IMR-90 (cell line): Measurements from ENCODE around the gene FOXO6. TPM values are rescaled to one million over a fixed set of nuclear protein-coding genes. Genes with fewer than 3 reads are reported as not detected.

Experiments
- ATAC-seq: fragments of 200-7000 bp; cut with Tn5 transposase; 2 replicates; pipeline ENCODE4 v1.9.1; 2020; ENCODE audit warnings: low read depth, mild to moderate bottlenecking, moderate library complexity
- BruUV-seq: library from RNA; stranded (reverse); fragments of 400-500 nt; replicated peaks from 2 replicates; lab custom pipeline; 2021; lab: Mats Ljungman, UMichigan
- CTCF ChIA-PET: fragments of 300-600 bp; formaldehyde crosslinking; extraction: SDS; loops from one replicate; lab custom pipeline; 2021; ENCODE audit warnings: antibody characterized with exemption; lab: Yijun Ruan, JAX
- POLR2A ChIA-PET: fragments of 300-600 bp; sonication (Branson Sonifier 250); formaldehyde crosslinking; loops from one replicate; lab custom pipeline; 2022; ENCODE audit warnings: antibody characterized with exemption; ENCODE audit not compliant: unreplicated experiment; lab: Charles Lee
- DNase-seq: peaks from one replicate; pipeline ENCODE4 v3.0.0; 2013
- H2AFZ ChIP-seq: replicated peaks from 2 replicates; pipeline ENCODE3; 2013; ENCODE audit warnings: low read length, mild to moderate bottlenecking; ENCODE audit not compliant: poor library complexity
- H2AK5ac ChIP-seq: 2 replicates; pipeline ENCODE4 v1.6.1; 2013; ENCODE audit warnings: low read depth, low read length, inconsistent platforms
- H2AK9ac ChIP-seq: replicated peaks from 2 replicates; pipeline ENCODE3; 2013; ENCODE audit warnings: mild to moderate bottlenecking, low read depth, low read length, moderate library complexity; ENCODE audit not compliant: poor library complexity
- H2BK120ac ChIP-seq: 2 replicates; pipeline ENCODE4 v1.6.1; 2013; ENCODE audit warnings: low read depth, low read length, inconsistent platforms
- H2BK15ac ChIP-seq: 3 replicates; pipeline ENCODE4 v1.6.1; 2013; ENCODE audit warnings: low read depth, low read length, inconsistent platforms
- H2BK20ac ChIP-seq: 2 replicates; pipeline ENCODE4 v1.6.1; 2013; ENCODE audit warnings: low read depth, mild to moderate bottlenecking, inconsistent platforms, low read length, moderate library complexity
- H2BK5ac ChIP-seq: 2 replicates; pipeline ENCODE4 v1.6.1; 2013; ENCODE audit warnings: mild to moderate bottlenecking, low read depth, low read length, inconsistent platforms; ENCODE audit not compliant: poor library complexity, severe bottlenecking
- H3K14ac ChIP-seq: replicated peaks from 2 replicates; pipeline ENCODE4 v1.6.1; 2013; ENCODE audit warnings: low read depth, low read length, inconsistent platforms
- H3K18ac ChIP-seq: 2 replicates; pipeline ENCODE4 v1.6.1; 2013; ENCODE audit warnings: low read depth, low read length, control low read depth
- H3K23ac ChIP-seq: 2 replicates; pipeline ENCODE4 v1.6.1; 2013; ENCODE audit warnings: low read depth, low read length, inconsistent platforms
- H3K27ac ChIP-seq: 2 replicates; pipeline ENCODE4 v1.5.1; 2013; ENCODE audit warnings: mild to moderate bottlenecking, control low read depth, low read length; ENCODE audit not compliant: insufficient read depth
- H3K27me3 ChIP-seq: 2 replicates; pipeline ENCODE4 v1.6.1; 2013; ENCODE audit warnings: low read length; ENCODE audit not compliant: control insufficient read depth, insufficient read depth
- H3K36me3 ChIP-seq: 2 replicates; pipeline ENCODE4 v1.6.1; 2013; ENCODE audit warnings: low read length, mixed read lengths; ENCODE audit not compliant: control insufficient read depth, insufficient read depth
- H3K4ac ChIP-seq: 2 replicates; pipeline ENCODE4 v1.6.1; 2013; ENCODE audit warnings: low read depth, low read length, inconsistent platforms
- H3K4me1 ChIP-seq: 2 replicates; pipeline ENCODE4 v1.6.1; 2013; ENCODE audit warnings: low read length, mixed read lengths; ENCODE audit not compliant: control insufficient read depth, insufficient read depth
- H3K4me2 ChIP-seq: 2 replicates; pipeline ENCODE4 v1.6.1; 2013; ENCODE audit warnings: low read depth, mild to moderate bottlenecking, control low read depth, low read length, moderate library complexity
- H3K4me3 ChIP-seq: 2 replicates; pipeline ENCODE4 v1.5.1; 2013; ENCODE audit warnings: low read depth, mild to moderate bottlenecking, control low read depth, low read length, moderate library complexity; ENCODE audit not compliant: insufficient read depth
- H3K56ac ChIP-seq: 2 replicates; pipeline ENCODE4 v1.6.1; 2013; ENCODE audit warnings: low read length, inconsistent platforms; ENCODE audit not compliant: insufficient read depth; ENCODE audit errors: extremely low read depth
- H3K79me1 ChIP-seq, 2 experiments: 2 replicates each; pipeline ENCODE4 v1.6.1; 2013; ENCODE audit warnings: low read length in 2 of 2, inconsistent platforms in 1 of 2, low read depth in 1 of 2
- H3K9ac ChIP-seq: 2 replicates; pipeline ENCODE4 v1.6.1; 2013; ENCODE audit warnings: low read depth, low read length, control low read depth
- H3K9me1 ChIP-seq: 2 replicates; pipeline ENCODE4 v1.6.1; 2013; ENCODE audit warnings: low read length, inconsistent platforms; ENCODE audit not compliant: insufficient read depth
- H3K9me3 ChIP-seq: 2 replicates; pipeline ENCODE4 v1.6.1; 2013; ENCODE audit warnings: low read length; ENCODE audit not compliant: control insufficient read depth, insufficient read depth
- H4K20me1 ChIP-seq: 2 replicates; pipeline ENCODE4 v1.6.1; 2013; ENCODE audit warnings: low read length, inconsistent platforms; ENCODE audit not compliant: insufficient read depth
- H4K5ac ChIP-seq: 2 replicates; pipeline ENCODE4 v1.6.1; 2013; ENCODE audit warnings: mild to moderate bottlenecking, low read depth, low read length, control low read depth
- H4K8ac ChIP-seq, 2 experiments: 2 replicates each; pipeline ENCODE4 v1.6.1; 2013; ENCODE audit warnings: low read depth in 2 of 2, low read length in 2 of 2, control low read depth in 1 of 2, inconsistent platforms in 1 of 2
- H4K91ac ChIP-seq: 2 replicates; pipeline ENCODE4 v1.6.1; 2013; ENCODE audit warnings: low read depth, low read length, inconsistent platforms; ENCODE audit not compliant: insufficient read depth
- CEBPB ChIP-seq: IDR thresholded peaks from 2 replicates; pipeline ENCODE4 v1.6.1; 2012; ENCODE audit warnings: low read depth, low read length, improper control_type of control experiment
- FOS ChIP-seq: fragments of 150-350 bp; IDR thresholded peaks from 2 replicates; pipeline ENCODE4 v1.6.1; 2016; ENCODE audit warnings: low read depth, low read length
- MAZ ChIP-seq: IDR thresholded peaks from 2 replicates; pipeline ENCODE4 v1.6.1; 2012; ENCODE audit warnings: low read depth, mild to moderate bottlenecking, low read length, improper control_type of control experiment, moderate library complexity, borderline replicate concordance
- MXI1 ChIP-seq: IDR thresholded peaks from 2 replicates; pipeline ENCODE4 v1.6.1; 2012; ENCODE audit warnings: low read depth, mild to moderate bottlenecking, low read length, moderate library complexity, borderline replicate concordance
- POLR2A ChIP-seq: IDR thresholded peaks from 2 replicates; pipeline ENCODE4 v1.6.1; 2012; ENCODE audit warnings: mild to moderate bottlenecking, low read depth, low read length
- RAD21 ChIP-seq: IDR thresholded peaks from 2 replicates; pipeline ENCODE4 v1.6.1; 2012; ENCODE audit warnings: low read length, improper control_type of control experiment
- SMC3 ChIP-seq: fragments of 150-350 bp; IDR thresholded peaks from 2 replicates; pipeline ENCODE4 v1.6.1; 2016; ENCODE audit warnings: low read depth, mild to moderate bottlenecking, antibody characterized with exemption, low read length, moderate library complexity
- WGBS, 2 experiments: methylation state at CpG; one replicate each; pipeline versions ENCODE4 v1.1.5 to v1.1.7; 2013; ENCODE audit warnings: missing lambda C conversion rate in 2 of 2; ENCODE audit not compliant: insufficient read length in 1 of 2; ENCODE audit errors: extremely low coverage in 2 of 2; 5-methylcytosine and 5-hydroxymethylcytosine counted together
- dilution Hi-C: fragments of 300-500 bp; cut with HindIII; formaldehyde crosslinking; loops from one replicate; pipeline ENCODE4 v1.14.3; 2018; ENCODE audit warnings: low sequenced_read_pairs; ENCODE audit not compliant: unreplicated experiment
- in situ Hi-C: fragments of 300-500 bp; cut with MboI; formaldehyde crosslinking; loops from 3 replicates; pipeline ENCODE4 v1.14.3; 2019; ENCODE audit warnings: low sequenced_read_pairs, inconsistent platforms, mixed read lengths
- intact Hi-C: fragments of 100-400 bp; cut with micrococcal nuclease; formaldehyde crosslinking; loops from 2 replicates; pipeline ENCODE4 v1.10.0; 2022
- polyA plus RNA-seq, 3 experiments: library from polyadenylated mRNA; depleted of rRNA; stranded (reverse); fragments of >200 nt; gene quantifications; 2 replicates each; pipeline ENCODE4 v1.2.3, GENCODE V29; 2012; ENCODE audit warnings: low replicate concordance in 1 of 3
- total RNA-seq: library from RNA; depleted of rRNA; stranded (reverse); fragments of >200 nt; gene quantifications from 2 replicates; pipeline ENCODE4 v1.2.3, GENCODE V29; 2012
- TF ChIP-seq, protein P1 (sequence below): conservative IDR thresholded peaks from 2 replicates; pipeline ENCODE4 v1.5.1; 2012; ENCODE audit warnings: mild to moderate bottlenecking, low read depth, low read length, improper control_type of control experiment

FOXO6 gene
- total and polyA plus RNA-seq, 2 of the 4 experiments (the other 2 are of a cell fraction), result not detected

GRCh38 chr1:41366455-41367287 lies 5.4 kb downstream of the FOXO6 start:
- intact Hi-C loops (no loop called here), dilution Hi-C loops (no loop called here), in situ Hi-C loops (no loop called here)
- H3K4me2 ChIP-seq, result no peak overlapping the region
- H3K79me1 ChIP-seq, result no peaks in the 10 kb centered on the region
- no peak for ATAC-seq
- no peak overlapping the region for H3K14ac ChIP-seq
- H3K36me3 ChIP-seq, result no peaks in the 10 kb centered on the region
- H3K27me3 ChIP-seq, result peaks cover 80% of the 10 kb centered on the region
- TF ChIP-seq, protein P1, sequence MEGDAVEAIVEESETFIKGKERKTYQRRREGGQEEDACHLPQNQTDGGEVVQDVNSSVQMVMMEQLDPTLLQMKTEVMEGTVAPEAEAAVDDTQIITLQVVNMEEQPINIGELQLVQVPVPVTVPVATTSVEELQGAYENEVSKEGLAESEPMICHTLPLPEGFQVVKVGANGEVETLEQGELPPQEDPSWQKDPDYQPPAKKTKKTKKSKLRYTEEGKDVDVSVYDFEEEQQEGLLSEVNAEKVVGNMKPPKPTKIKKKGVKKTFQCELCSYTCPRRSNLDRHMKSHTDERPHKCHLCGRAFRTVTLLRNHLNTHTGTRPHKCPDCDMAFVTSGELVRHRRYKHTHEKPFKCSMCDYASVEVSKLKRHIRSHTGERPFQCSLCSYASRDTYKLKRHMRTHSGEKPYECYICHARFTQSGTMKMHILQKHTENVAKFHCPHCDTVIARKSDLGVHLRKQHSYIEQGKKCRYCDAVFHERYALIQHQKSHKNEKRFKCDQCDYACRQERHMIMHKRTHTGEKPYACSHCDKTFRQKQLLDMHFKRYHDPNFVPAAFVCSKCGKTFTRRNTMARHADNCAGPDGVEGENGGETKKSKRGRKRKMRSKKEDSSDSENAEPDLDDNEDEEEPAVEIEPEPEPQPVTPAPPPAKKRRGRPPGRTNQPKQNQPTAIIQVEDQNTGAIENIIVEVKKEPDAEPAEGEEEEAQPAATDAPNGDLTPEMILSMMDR, result no peak
- no peak for TF ChIP-seq CEBPB
- no peak for TF ChIP-seq POLR2A
- no peak for TF ChIP-seq MAZ
- TF ChIP-seq MXI1, result no peak
- no peak for TF ChIP-seq RAD21
- no peak for TF ChIP-seq FOS
- no peak for TF ChIP-seq SMC3
- no peak overlapping the region for H4K91ac ChIP-seq
- ChIA-PET CTCF (no interaction called here), POLR2A (no interaction called here)
- no peak for DNase-seq
- no peak overlapping the region for H2BK20ac ChIP-seq
- H2BK5ac ChIP-seq, result no peak overlapping the region
- no peak overlapping the region for H3K18ac ChIP-seq
- no peak overlapping the region for H3K56ac ChIP-seq
- no peak overlapping the region for H3K27ac ChIP-seq
- H3K9me3 ChIP-seq, result no peaks in the 10 kb centered on the region
- H3K9me1 ChIP-seq, result no peaks in the 10 kb centered on the region
- no peak overlapping the region for H2AK5ac ChIP-seq
- no peak overlapping the region for H2BK15ac ChIP-seq
- H3K9ac ChIP-seq, result no peak overlapping the region
- no peak overlapping the region for H2AFZ ChIP-seq
- WGBS, 2 experiments, result 2% methylated on average over 11 of the region's 51 CpGs; no CpG with 5 or more reads in 1 of the 2 experiments
- 0 out of 2 replicates have a peak, but pooled peaks cover 5% of the 10 kb centered on the region for H4K20me1 ChIP-seq
- H3K23ac ChIP-seq, result no peak overlapping the region
- no peak overlapping the region for H3K4me3 ChIP-seq
- H3K4ac ChIP-seq, result no peak overlapping the region
- H4K5ac ChIP-seq, result no peak overlapping the region
- H2AK9ac ChIP-seq, result no peak overlapping the region
- BruUV-seq, result no TSS peak
- no peak overlapping the region for H4K8ac ChIP-seq
- no peak overlapping the region for H2BK120ac ChIP-seq
- H3K4me1 ChIP-seq, result peaks cover 1% of the 10 kb centered on the region; the same call in 1 of the 2 replicates
